Measurements from ENCODE around the gene CHIA. TPM values are rescaled to one million over a fixed set of nuclear protein-coding genes. Genes with fewer than 3 reads are reported as not detected.
"Not testable (repeated sequence)": the region's sequence is repeated elsewhere in the genome, so short reads cannot be mapped to it uniquely, and the experiment has no call there.

Gene CHIA
- total RNA-seq, 2 experiments from 2014 or later = not detected

GRCh38 chr1:111309690-111310089, 19.0 kb downstream of the CHIA start:
- H3K36me3 Mint-ChIP-seq = no peaks in the 10 kb centered on the region
- H3K4me3 Mint-ChIP-seq = no peak overlapping the region
- H3K27ac Mint-ChIP-seq = no peak overlapping the region
- H3K9me3 Mint-ChIP-seq = peaks cover 5% of the 10 kb centered on the region
- DNase-seq (no peak), ATAC-seq (ENCODE audit: low read depth) (no peak)
- POLR2A ChIA-PET = no interaction called here
- H3K4me1 Mint-ChIP-seq = no peaks in the 10 kb centered on the region
- peaks cover 1% of the 10 kb centered on the region for H3K27me3 Mint-ChIP-seq

GRCh38 chr1:111318523-111318922, 27.9 kb downstream of the CHIA start:
- DNase-seq (no peak), ATAC-seq (ENCODE audit: low read depth) (no peak)
- Mint-ChIP-seq H3K4me3 (no peak overlapping the region), H3K27me3 (peaks cover 6% of the 10 kb centered on the region), H3K27ac (no peak overlapping the region), H3K36me3 (peaks cover 6% of the 10 kb centered on the region), H3K9me3 (peaks cover 7% of the 10 kb centered on the region), H3K4me1 (peaks cover 8% of the 10 kb centered on the region)
- POLR2A ChIA-PET = no interaction called here

GRCh38 chr1:111320066-111320879, 29.6 kb downstream of the CHIA start:
- H3K36me3 Mint-ChIP-seq = peaks cover 6% of the 10 kb centered on the region
- H3K27ac Mint-ChIP-seq = peak overlapping the region; percentile 8
- peaks cover 6% of the 10 kb centered on the region for H3K9me3 Mint-ChIP-seq
- POLR2A ChIA-PET = no interaction called here
- DNase-seq (no peak), ATAC-seq (ENCODE audit: low read depth) (peak; percentile 82)
- H3K27me3 Mint-ChIP-seq = peaks cover under 1% of the 10 kb centered on the region
- H3K4me3 Mint-ChIP-seq = no peak overlapping the region
- peaks cover 8% of the 10 kb centered on the region for H3K4me1 Mint-ChIP-seq

- H3K36me3 Mint-ChIP-seq = peaks cover 12% of the 10 kb centered on the region
- no peak overlapping the region for H3K4me3 Mint-ChIP-seq
- H3K27ac Mint-ChIP-seq = no peak overlapping the region
Measured at GRCh38 chr1:111323231-111323630, 32.6 kb downstream of the CHIA start.

GRCh38 chr1:111332190-111332589, 41.5 kb downstream of the CHIA start:
- no peak overlapping the region for H3K4me3 Mint-ChIP-seq
- H3K4me1 Mint-ChIP-seq = peaks cover 1% of the 10 kb centered on the region
- ATAC-seq (ENCODE audit: low read depth) (no peak), DNase-seq (no peak)
- POLR2A ChIA-PET = no interaction called here
- H3K36me3 Mint-ChIP-seq = peaks cover 26% of the 10 kb centered on the region
- no peak overlapping the region for H3K27ac Mint-ChIP-seq
- no peaks in the 10 kb centered on the region for H3K27me3 Mint-ChIP-seq
- peaks cover 20% of the 10 kb centered on the region for H3K9me3 Mint-ChIP-seq

More at GRCh38 chr1:111323231-111323630, 32.6 kb downstream of the CHIA start:
- no peak for ATAC-seq (ENCODE audit: low read depth)
- POLR2A ChIA-PET = no interaction called here
- Mint-ChIP-seq H3K27me3 (no peaks in the 10 kb centered on the region), H3K4me1 (peaks cover 8% of the 10 kb centered on the region), H3K9me3 (peaks cover 15% of the 10 kb centered on the region)
- DNase-seq = no peak

- DNase-seq (no peak), ATAC-seq (ENCODE audit: low read depth) (no peak)
- Mint-ChIP-seq H3K36me3 (peaks cover 16% of the 10 kb centered on the region), H3K4me1 (peaks cover 1% of the 10 kb centered on the region), H3K27ac (no peak overlapping the region), H3K4me3 (no peak overlapping the region), H3K9me3 (peaks cover 1% of the 10 kb centered on the region), H3K27me3 (no peaks in the 10 kb centered on the region)
- POLR2A ChIA-PET = interaction anchor here (1.0 to 1.1 kb wide), 3 partner anchors 111 to 119 kb away, joined by 3 read pairs; no protein-coding TSS in a partner anchor
Measured at GRCh38 chr1:111334169-111334568, 43.5 kb downstream of the CHIA start.

- H3K4me3 Mint-ChIP-seq; H3K9me3 Mint-ChIP-seq; H3K27me3 Mint-ChIP-seq; H3K4me1 Mint-ChIP-seq; ATAC-seq (ENCODE audit: low read depth); DNase-seq; H3K27ac Mint-ChIP-seq: not testable (repeated sequence)
- peaks cover 10% of the 10 kb centered on the region for H3K36me3 Mint-ChIP-seq
- POLR2A ChIA-PET = interaction anchor here (0.6 to 1.1 kb wide), 2 partner anchors 113 to 196 kb away, joined by 3 to 4 read pairs; no protein-coding TSS in a partner anchor
Measured at GRCh38 chr1:111335214-111335877, 44.7 kb downstream of the CHIA start.

- H3K4me1 Mint-ChIP-seq; DNase-seq; ATAC-seq (ENCODE audit: low read depth); H3K27me3 Mint-ChIP-seq; H3K27ac Mint-ChIP-seq; POLR2A ChIA-PET; H3K4me3 Mint-ChIP-seq; H3K36me3 Mint-ChIP-seq; H3K9me3 Mint-ChIP-seq: not testable (repeated sequence)
Measured at GRCh38 chr1:111338849-111339248, 48.2 kb downstream of the CHIA start.

- Mint-ChIP-seq H3K27ac (peak overlapping the region; percentile 79), H3K4me1 (peaks cover 17% of the 10 kb centered on the region), H3K9me3 (no peaks in the 10 kb centered on the region), H3K4me3 (peak overlapping the region; percentile 93), H3K36me3 (no peaks in the 10 kb centered on the region), H3K27me3 (peaks cover 4% of the 10 kb centered on the region)
- POLR2A ChIA-PET = interaction anchor here (0.7 to 1.4 kb wide), 5 partner anchors 120 to 153 kb away, joined by 3 to 4 read pairs (median 3); no protein-coding TSS in a partner anchor
- ATAC-seq (ENCODE audit: low read depth) (peak; percentile 92), DNase-seq (peak; percentile 84)
Measured at GRCh38 chr1:111346089-111346885, 55.6 kb downstream of the CHIA start.

GRCh38 chr1:111347026-111347425, 56.4 kb downstream of the CHIA start:
- DNase-seq = no peak
- POLR2A ChIA-PET = interaction anchor here (1.4 kb wide), 1 partner anchor 133 kb away, joined by 3 read pairs; no protein-coding TSS in a partner anchor
- no peaks in the 10 kb centered on the region for H3K9me3 Mint-ChIP-seq
- H3K4me3 Mint-ChIP-seq = peak overlapping the region; percentile 93
- peaks cover 17% of the 10 kb centered on the region for H3K4me1 Mint-ChIP-seq
- peaks cover 2% of the 10 kb centered on the region for H3K27me3 Mint-ChIP-seq
- H3K27ac Mint-ChIP-seq = peak overlapping the region; percentile 40
- no peak for ATAC-seq (ENCODE audit: low read depth)
- H3K36me3 Mint-ChIP-seq = no peaks in the 10 kb centered on the region

- POLR2A ChIA-PET = no interaction called here
- no peaks in the 10 kb centered on the region for H3K36me3 Mint-ChIP-seq
- no peaks in the 10 kb centered on the region for H3K9me3 Mint-ChIP-seq
- no peak for DNase-seq
- no peak for ATAC-seq (ENCODE audit: low read depth)
- no peak overlapping the region for H3K27ac Mint-ChIP-seq
- no peaks in the 10 kb centered on the region for H3K27me3 Mint-ChIP-seq
- H3K4me3 Mint-ChIP-seq = no peak overlapping the region
- H3K4me1 Mint-ChIP-seq = peaks cover 13% of the 10 kb centered on the region
Measured at GRCh38 chr1:111351700-111352099, 61.0 kb downstream of the CHIA start.

GRCh38 chr1:111354584-111354983, 63.9 kb downstream of the CHIA start:
- DNase-seq (no peak), ATAC-seq (ENCODE audit: low read depth) (peak; percentile 18)
- no peaks in the 10 kb centered on the region for H3K27me3 Mint-ChIP-seq
- POLR2A ChIA-PET = no interaction called here
- peaks cover 3% of the 10 kb centered on the region for H3K4me1 Mint-ChIP-seq
- no peak overlapping the region for H3K27ac Mint-ChIP-seq
- no peaks in the 10 kb centered on the region for H3K36me3 Mint-ChIP-seq
- H3K4me3 Mint-ChIP-seq = no peak overlapping the region
- no peaks in the 10 kb centered on the region for H3K9me3 Mint-ChIP-seq

GRCh38 chr1:111358964-111359363, 68.3 kb downstream of the CHIA start:
- no peaks in the 10 kb centered on the region for H3K27me3 Mint-ChIP-seq
- no peak for ATAC-seq (ENCODE audit: low read depth)
- no peak overlapping the region for H3K4me3 Mint-ChIP-seq
- POLR2A ChIA-PET = no interaction called here
- no peak for DNase-seq
- no peaks in the 10 kb centered on the region for H3K36me3 Mint-ChIP-seq
- no peak overlapping the region for H3K27ac Mint-ChIP-seq
- H3K4me1 Mint-ChIP-seq = peaks cover 3% of the 10 kb centered on the region
- no peaks in the 10 kb centered on the region for H3K9me3 Mint-ChIP-seq
